IMR-90 (cell line): Measurements from ENCODE around the gene LHFPL5. TPM values are rescaled to one million over a fixed set of nuclear protein-coding genes. Genes with fewer than 3 reads are reported as not detected.

Experiments used
- ATAC-seq: fragments of 200-7000 bp; cut with Tn5 transposase; 2 replicates; pipeline ENCODE4 v1.9.1; 2020; ENCODE audit warnings: low read depth, mild to moderate bottlenecking, moderate library complexity
- BruUV-seq: library from RNA; stranded (reverse); fragments of 400-500 nt; replicated peaks from 2 replicates; lab custom pipeline; 2021; lab: Mats Ljungman, UMichigan
- CTCF ChIA-PET: fragments of 300-600 bp; formaldehyde crosslinking; extraction: SDS; loops from one replicate; lab custom pipeline; 2021; ENCODE audit warnings: antibody characterized with exemption; lab: Yijun Ruan, JAX
- POLR2A ChIA-PET: fragments of 300-600 bp; sonication (Branson Sonifier 250); formaldehyde crosslinking; loops from one replicate; lab custom pipeline; 2022; ENCODE audit warnings: antibody characterized with exemption; ENCODE audit not compliant: unreplicated experiment; lab: Charles Lee
- DNase-seq: peaks from one replicate; pipeline ENCODE4 v3.0.0; 2013
- H2AFZ ChIP-seq: replicated peaks from 2 replicates; pipeline ENCODE3; 2013; ENCODE audit warnings: low read length, mild to moderate bottlenecking; ENCODE audit not compliant: poor library complexity
- H2AK5ac ChIP-seq: 2 replicates; pipeline ENCODE4 v1.6.1; 2013; ENCODE audit warnings: low read depth, low read length, inconsistent platforms
- H2AK9ac ChIP-seq: replicated peaks from 2 replicates; pipeline ENCODE3; 2013; ENCODE audit warnings: mild to moderate bottlenecking, low read depth, low read length, moderate library complexity; ENCODE audit not compliant: poor library complexity
- H2BK120ac ChIP-seq: 2 replicates; pipeline ENCODE4 v1.6.1; 2013; ENCODE audit warnings: low read depth, low read length, inconsistent platforms
- H2BK15ac ChIP-seq: 3 replicates; pipeline ENCODE4 v1.6.1; 2013; ENCODE audit warnings: low read depth, low read length, inconsistent platforms
- H2BK20ac ChIP-seq: 2 replicates; pipeline ENCODE4 v1.6.1; 2013; ENCODE audit warnings: low read depth, mild to moderate bottlenecking, inconsistent platforms, low read length, moderate library complexity
- H2BK5ac ChIP-seq: 2 replicates; pipeline ENCODE4 v1.6.1; 2013; ENCODE audit warnings: mild to moderate bottlenecking, low read depth, low read length, inconsistent platforms; ENCODE audit not compliant: poor library complexity, severe bottlenecking
- H3K14ac ChIP-seq: replicated peaks from 2 replicates; pipeline ENCODE4 v1.6.1; 2013; ENCODE audit warnings: low read depth, low read length, inconsistent platforms
- H3K18ac ChIP-seq: 2 replicates; pipeline ENCODE4 v1.6.1; 2013; ENCODE audit warnings: low read depth, low read length, control low read depth
- H3K23ac ChIP-seq: 2 replicates; pipeline ENCODE4 v1.6.1; 2013; ENCODE audit warnings: low read depth, low read length, inconsistent platforms
- H3K27ac ChIP-seq: 2 replicates; pipeline ENCODE4 v1.5.1; 2013; ENCODE audit warnings: mild to moderate bottlenecking, control low read depth, low read length; ENCODE audit not compliant: insufficient read depth
- H3K27me3 ChIP-seq: 2 replicates; pipeline ENCODE4 v1.6.1; 2013; ENCODE audit warnings: low read length; ENCODE audit not compliant: control insufficient read depth, insufficient read depth
- H3K36me3 ChIP-seq: 2 replicates; pipeline ENCODE4 v1.6.1; 2013; ENCODE audit warnings: low read length, mixed read lengths; ENCODE audit not compliant: control insufficient read depth, insufficient read depth
- H3K4ac ChIP-seq: 2 replicates; pipeline ENCODE4 v1.6.1; 2013; ENCODE audit warnings: low read depth, low read length, inconsistent platforms
- H3K4me1 ChIP-seq: 2 replicates; pipeline ENCODE4 v1.6.1; 2013; ENCODE audit warnings: low read length, mixed read lengths; ENCODE audit not compliant: control insufficient read depth, insufficient read depth
- H3K4me2 ChIP-seq: 2 replicates; pipeline ENCODE4 v1.6.1; 2013; ENCODE audit warnings: low read depth, mild to moderate bottlenecking, control low read depth, low read length, moderate library complexity
- H3K4me3 ChIP-seq: 2 replicates; pipeline ENCODE4 v1.5.1; 2013; ENCODE audit warnings: low read depth, mild to moderate bottlenecking, control low read depth, low read length, moderate library complexity; ENCODE audit not compliant: insufficient read depth
- H3K56ac ChIP-seq: 2 replicates; pipeline ENCODE4 v1.6.1; 2013; ENCODE audit warnings: low read length, inconsistent platforms; ENCODE audit not compliant: insufficient read depth; ENCODE audit errors: extremely low read depth
- H3K79me1 ChIP-seq, 2 experiments: 2 replicates each; pipeline ENCODE4 v1.6.1; 2013; ENCODE audit warnings: low read length in 2 of 2, inconsistent platforms in 1 of 2, low read depth in 1 of 2
- H3K9ac ChIP-seq: 2 replicates; pipeline ENCODE4 v1.6.1; 2013; ENCODE audit warnings: low read depth, low read length, control low read depth
- H3K9me1 ChIP-seq: 2 replicates; pipeline ENCODE4 v1.6.1; 2013; ENCODE audit warnings: low read length, inconsistent platforms; ENCODE audit not compliant: insufficient read depth
- H3K9me3 ChIP-seq: 2 replicates; pipeline ENCODE4 v1.6.1; 2013; ENCODE audit warnings: low read length; ENCODE audit not compliant: control insufficient read depth, insufficient read depth
- H4K20me1 ChIP-seq: 2 replicates; pipeline ENCODE4 v1.6.1; 2013; ENCODE audit warnings: low read length, inconsistent platforms; ENCODE audit not compliant: insufficient read depth
- H4K5ac ChIP-seq: 2 replicates; pipeline ENCODE4 v1.6.1; 2013; ENCODE audit warnings: mild to moderate bottlenecking, low read depth, low read length, control low read depth
- H4K8ac ChIP-seq, 2 experiments: 2 replicates each; pipeline ENCODE4 v1.6.1; 2013; ENCODE audit warnings: low read depth in 2 of 2, low read length in 2 of 2, control low read depth in 1 of 2, inconsistent platforms in 1 of 2
- H4K91ac ChIP-seq: 2 replicates; pipeline ENCODE4 v1.6.1; 2013; ENCODE audit warnings: low read depth, low read length, inconsistent platforms; ENCODE audit not compliant: insufficient read depth
- BHLHE40 ChIP-seq: fragments of 150-350 bp; IDR thresholded peaks from 2 replicates; pipeline ENCODE4 v1.6.1; 2016; ENCODE audit warnings: mild to moderate bottlenecking, low read depth, low read length
- CEBPB ChIP-seq: IDR thresholded peaks from 2 replicates; pipeline ENCODE4 v1.6.1; 2012; ENCODE audit warnings: low read depth, low read length, improper control_type of control experiment
- CHD1 ChIP-seq: IDR thresholded peaks from 2 replicates; pipeline ENCODE4 v1.6.1; 2012; ENCODE audit warnings: low read depth, low read length, improper control_type of control experiment
- ELK1 ChIP-seq: fragments of 150-350 bp; IDR thresholded peaks from 2 replicates; pipeline ENCODE4 v1.6.1; 2016; ENCODE audit warnings: low read depth, mild to moderate bottlenecking, low read length, moderate library complexity, borderline replicate concordance
- FOS ChIP-seq: fragments of 150-350 bp; IDR thresholded peaks from 2 replicates; pipeline ENCODE4 v1.6.1; 2016; ENCODE audit warnings: low read depth, low read length
- MAFK ChIP-seq: IDR thresholded peaks from 2 replicates; pipeline ENCODE4 v1.6.1; 2012; ENCODE audit warnings: low read depth, low read length, improper control_type of control experiment
- MAZ ChIP-seq: IDR thresholded peaks from 2 replicates; pipeline ENCODE4 v1.6.1; 2012; ENCODE audit warnings: low read depth, mild to moderate bottlenecking, low read length, improper control_type of control experiment, moderate library complexity, borderline replicate concordance
- MXI1 ChIP-seq: IDR thresholded peaks from 2 replicates; pipeline ENCODE4 v1.6.1; 2012; ENCODE audit warnings: low read depth, mild to moderate bottlenecking, low read length, moderate library complexity, borderline replicate concordance
- NFE2L2 ChIP-seq: fragments of 150-350 bp; IDR thresholded peaks from 2 replicates; pipeline ENCODE4 v1.6.1; 2016; ENCODE audit warnings: low read depth, mild to moderate bottlenecking, low read length
- POLR2A ChIP-seq: IDR thresholded peaks from 2 replicates; pipeline ENCODE4 v1.6.1; 2012; ENCODE audit warnings: mild to moderate bottlenecking, low read depth, low read length
- RAD21 ChIP-seq: IDR thresholded peaks from 2 replicates; pipeline ENCODE4 v1.6.1; 2012; ENCODE audit warnings: low read length, improper control_type of control experiment
- RCOR1 ChIP-seq: IDR thresholded peaks from 2 replicates; pipeline ENCODE4 v1.6.1; 2012; ENCODE audit warnings: mild to moderate bottlenecking, low read length, improper control_type of control experiment; ENCODE audit not compliant: insufficient replicate concordance
- RFX5 ChIP-seq: IDR thresholded peaks from 2 replicates; pipeline ENCODE4 v1.8.0; 2012; ENCODE audit warnings: low read depth, mild to moderate bottlenecking, low read length, moderate library complexity
- SMC3 ChIP-seq: fragments of 150-350 bp; IDR thresholded peaks from 2 replicates; pipeline ENCODE4 v1.6.1; 2016; ENCODE audit warnings: low read depth, mild to moderate bottlenecking, antibody characterized with exemption, low read length, moderate library complexity
- WGBS, 2 experiments: methylation state at CpG; one replicate each; pipeline versions ENCODE4 v1.1.5 to v1.1.7; 2013; ENCODE audit warnings: missing lambda C conversion rate in 2 of 2; ENCODE audit not compliant: insufficient read length in 1 of 2; ENCODE audit errors: extremely low coverage in 2 of 2; 5-methylcytosine and 5-hydroxymethylcytosine counted together
- dilution Hi-C: fragments of 300-500 bp; cut with HindIII; formaldehyde crosslinking; loops from one replicate; pipeline ENCODE4 v1.14.3; 2018; ENCODE audit warnings: low sequenced_read_pairs; ENCODE audit not compliant: unreplicated experiment
- in situ Hi-C: fragments of 300-500 bp; cut with MboI; formaldehyde crosslinking; loops from 3 replicates; pipeline ENCODE4 v1.14.3; 2019; ENCODE audit warnings: low sequenced_read_pairs, inconsistent platforms, mixed read lengths
- intact Hi-C: fragments of 100-400 bp; cut with micrococcal nuclease; formaldehyde crosslinking; loops from 2 replicates; pipeline ENCODE4 v1.10.0; 2022
- polyA plus RNA-seq, 3 experiments: library from polyadenylated mRNA; depleted of rRNA; stranded (reverse); fragments of >200 nt; gene quantifications; 2 replicates each; pipeline ENCODE4 v1.2.3, GENCODE V29; 2012; ENCODE audit warnings: low replicate concordance in 1 of 3
- total RNA-seq: library from RNA; depleted of rRNA; stranded (reverse); fragments of >200 nt; gene quantifications from 2 replicates; pipeline ENCODE4 v1.2.3, GENCODE V29; 2012
- TF ChIP-seq, protein P1 (sequence below): fragments of 150-350 bp; IDR thresholded peaks from 2 replicates; pipeline ENCODE4 v1.6.1; 2017; ENCODE audit warnings: mild to moderate bottlenecking, antibody characterized with exemption, low read length, low read depth
- TF ChIP-seq, protein P2 (sequence below): conservative IDR thresholded peaks from 2 replicates; pipeline ENCODE4 v1.5.1; 2012; ENCODE audit warnings: mild to moderate bottlenecking, low read depth, low read length, improper control_type of control experiment

Gene LHFPL5
- total and polyA plus RNA-seq, 2 of the 4 experiments (the other 2 are of a cell fraction) = not detected

DNA sequence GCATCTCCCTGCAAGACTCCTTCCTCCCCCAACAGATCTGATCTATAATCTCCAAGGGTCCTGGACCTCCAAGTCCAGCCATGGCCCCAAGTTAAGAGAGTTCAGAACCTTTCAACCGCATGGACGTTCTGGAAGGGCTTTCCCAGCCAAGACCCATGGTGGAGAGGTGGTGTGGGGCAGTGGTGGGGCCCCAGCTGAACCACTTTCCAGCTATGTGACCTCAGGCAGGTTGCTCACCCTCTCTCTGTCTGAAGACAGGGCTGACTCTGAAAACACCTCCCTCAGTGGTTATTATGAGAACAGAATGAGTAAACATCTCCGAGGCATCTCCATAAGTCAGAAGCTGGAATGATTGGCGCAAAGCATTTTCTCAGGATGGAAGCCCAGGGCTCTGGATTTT lies 8.9 kb upstream of the LHFPL5 start:
- CTCF ChIA-PET = interaction anchor here (2.2 kb wide), 1 partner anchor 10 kb away, joined by 7 read pairs; no protein-coding TSS in a partner anchor
- no peak for ATAC-seq

More for the DNA sequence above, 8.9 kb upstream of the LHFPL5 start:
- BruUV-seq = no TSS peak
- H2AK9ac ChIP-seq = no peak overlapping the region
- H2BK20ac ChIP-seq = no peak overlapping the region
- no peak overlapping the region for H3K4me3 ChIP-seq
- no peaks in the 10 kb centered on the region; the same call in 1 of the 2 replicates for H3K9me1 ChIP-seq
- H3K14ac ChIP-seq = no peak overlapping the region
- H2BK5ac ChIP-seq = no peak overlapping the region
- TF ChIP-seq POLR2A (no peak), SMC3 (no peak), BHLHE40 (no peak), CHD1 (no peak), RFX5 (no peak), NFE2L2 (no peak), CEBPB (no peak), FOS (no peak), MXI1 (no peak), RAD21 (no peak), RCOR1 (no peak), ELK1 (no peak), MAZ (no peak), MAFK (no peak)
- TF ChIP-seq, protein P1, sequence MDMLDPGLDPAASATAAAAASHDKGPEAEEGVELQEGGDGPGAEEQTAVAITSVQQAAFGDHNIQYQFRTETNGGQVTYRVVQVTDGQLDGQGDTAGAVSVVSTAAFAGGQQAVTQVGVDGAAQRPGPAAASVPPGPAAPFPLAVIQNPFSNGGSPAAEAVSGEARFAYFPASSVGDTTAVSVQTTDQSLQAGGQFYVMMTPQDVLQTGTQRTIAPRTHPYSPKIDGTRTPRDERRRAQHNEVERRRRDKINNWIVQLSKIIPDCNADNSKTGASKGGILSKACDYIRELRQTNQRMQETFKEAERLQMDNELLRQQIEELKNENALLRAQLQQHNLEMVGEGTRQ = no peak
- TF ChIP-seq, protein P2, sequence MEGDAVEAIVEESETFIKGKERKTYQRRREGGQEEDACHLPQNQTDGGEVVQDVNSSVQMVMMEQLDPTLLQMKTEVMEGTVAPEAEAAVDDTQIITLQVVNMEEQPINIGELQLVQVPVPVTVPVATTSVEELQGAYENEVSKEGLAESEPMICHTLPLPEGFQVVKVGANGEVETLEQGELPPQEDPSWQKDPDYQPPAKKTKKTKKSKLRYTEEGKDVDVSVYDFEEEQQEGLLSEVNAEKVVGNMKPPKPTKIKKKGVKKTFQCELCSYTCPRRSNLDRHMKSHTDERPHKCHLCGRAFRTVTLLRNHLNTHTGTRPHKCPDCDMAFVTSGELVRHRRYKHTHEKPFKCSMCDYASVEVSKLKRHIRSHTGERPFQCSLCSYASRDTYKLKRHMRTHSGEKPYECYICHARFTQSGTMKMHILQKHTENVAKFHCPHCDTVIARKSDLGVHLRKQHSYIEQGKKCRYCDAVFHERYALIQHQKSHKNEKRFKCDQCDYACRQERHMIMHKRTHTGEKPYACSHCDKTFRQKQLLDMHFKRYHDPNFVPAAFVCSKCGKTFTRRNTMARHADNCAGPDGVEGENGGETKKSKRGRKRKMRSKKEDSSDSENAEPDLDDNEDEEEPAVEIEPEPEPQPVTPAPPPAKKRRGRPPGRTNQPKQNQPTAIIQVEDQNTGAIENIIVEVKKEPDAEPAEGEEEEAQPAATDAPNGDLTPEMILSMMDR = no peak
- no peak overlapping the region for H4K5ac ChIP-seq
- no peaks in the 10 kb centered on the region for H3K36me3 ChIP-seq
- no peak overlapping the region for H3K4me2 ChIP-seq
- no peak overlapping the region for H3K4ac ChIP-seq
- H3K9me3 ChIP-seq = no peaks in the 10 kb centered on the region
- WGBS, 2 experiments = 65% methylated on average over 4 of the region's 4 CpGs; no CpG with 5 or more reads in 1 of the 2 experiments
- H3K27me3 ChIP-seq = peaks cover 48% of the 10 kb centered on the region
- no peak overlapping the region for H4K8ac ChIP-seq
- no peak overlapping the region for H3K18ac ChIP-seq
- H3K56ac ChIP-seq = no peak overlapping the region
- intact Hi-C loops (no loop called here), dilution Hi-C loops (no loop called here), in situ Hi-C loops (no loop called here)
- no peak overlapping the region for H2AK5ac ChIP-seq
- no peak overlapping the region for H4K91ac ChIP-seq
- DNase-seq = no peak
- H3K4me1 ChIP-seq = no peaks in the 10 kb centered on the region
- no peak overlapping the region for H3K27ac ChIP-seq
- POLR2A ChIA-PET = no interaction called here
- no peaks in the 10 kb centered on the region for H4K20me1 ChIP-seq
- no peak overlapping the region for H2BK120ac ChIP-seq
- H3K23ac ChIP-seq = no peak overlapping the region
- H3K9ac ChIP-seq = no peak overlapping the region
- no peak overlapping the region for H2AFZ ChIP-seq
- no peaks in the 10 kb centered on the region for H3K79me1 ChIP-seq
- no peak overlapping the region for H2BK15ac ChIP-seq
